Keratinocyte (primary cell): ENCODE results near the gene HERC3.

Experiments used
- CTCF ChIP-seq, 3 experiments: IDR thresholded peaks in 1 of 3; conservative IDR thresholded peaks in 1 of 3; optimal IDR thresholded peaks in 1 of 3; 2 replicates in 2 of 3; 3 replicates in 1 of 3; pipeline versions ENCODE3 to v1.5.1; 2011; ENCODE audit warnings: low read length in 3 of 3, mild to moderate bottlenecking in 3 of 3, moderate library complexity in 2 of 3, control low read depth in 1 of 3, inconsistent platforms in 1 of 3; ENCODE audit not compliant: insufficient read depth in 2 of 3; ENCODE audit errors: extremely low read depth in 1 of 3
- EZH2 ChIP-seq: IDR thresholded peaks from one replicate; pipeline ENCODE4 v1.6.1; 2012; ENCODE audit warnings: inconsistent platforms, mild to moderate bottlenecking, low read length, moderate library complexity

- TF ChIP-seq CTCF (optimal IDR thresholded peaks at IDR 0.05 in 1 of 3, IDR thresholded peaks at IDR 0.05 in 1 of 3, conservative IDR thresholded peaks at IDR 0.05 in 1 of 3; ENCODE audit: extremely low read depth in 1 of 3, insufficient read depth in 2 of 3, low read length in 3 of 3), result no peak
- no peak for TF ChIP-seq EZH2
Measured at GRCh38 chr4:88755454-88755853, 163.2 kb downstream of the HERC3 start.
